HepG2 (cell line): ENCODE data around the gene TGFA. TPM values are rescaled to one million over a fixed set of nuclear protein-coding genes. Genes with fewer than 3 reads are reported as not detected.
A peak's percentile ranks its signal among the peaks of the same experiment; 100 is the strongest.

Source experiments
- CCDC6 ChIP-seq: sonication (generic); formaldehyde crosslinking; IDR thresholded peaks from 2 replicates; pipeline ENCODE4 v1.8.1; 2022; ENCODE audit warnings: mild to moderate bottlenecking, missing genetic modification reagents, moderate library complexity
- FOXP1 ChIP-seq, 2 experiments: fragments of 450-650 bp in 1 of 2; IDR thresholded peaks; 2 replicates each; pipeline ENCODE4 v1.6.1; 2017 to 2018; ENCODE audit warnings: antibody characterized with exemption in 1 of 2
- HMG20B ChIP-seq: conservative IDR thresholded peaks from 2 replicates; pipeline ENCODE4 v1.6.1; 2016; ENCODE audit warnings: missing genetic modification reagents, missing compliant biosample characterization
- KLF15 ChIP-seq: sonication (generic); formaldehyde crosslinking; IDR thresholded peaks from 2 replicates; pipeline ENCODE4 v1.8.1; 2023; ENCODE audit warnings: borderline replicate concordance, mild to moderate bottlenecking, inconsistent platforms, missing genetic modification reagents, mixed read lengths
- NFKB2 ChIP-seq: sonication (generic); formaldehyde crosslinking; IDR thresholded peaks from 2 replicates; pipeline ENCODE4 v1.4.0; 2020; ENCODE audit warnings: missing genetic modification reagents, borderline replicate concordance
- NR2F2 ChIP-seq: IDR thresholded peaks from 2 replicates; pipeline ENCODE4 v1.6.1; 2012; ENCODE audit warnings: low read depth, inconsistent platforms, borderline replicate concordance
- PAF1 ChIP-seq: IDR thresholded peaks from 2 replicates; pipeline ENCODE4 v1.6.1; 2016; ENCODE audit warnings: missing genetic modification reagents, missing compliant biosample characterization
- RORA ChIP-seq: sonication (generic); formaldehyde crosslinking; IDR thresholded peaks from 2 replicates; pipeline ENCODE4 v1.5.0; 2020; ENCODE audit warnings: mild to moderate bottlenecking, missing genetic modification reagents, moderate library complexity
- SPEN ChIP-seq: sonication (generic); formaldehyde crosslinking; IDR thresholded peaks from 2 replicates; pipeline ENCODE4 v1.5.1; 2020; ENCODE audit warnings: low read depth, mild to moderate bottlenecking, missing genetic modification reagents
- TARDBP ChIP-seq: sonication (generic); formaldehyde crosslinking; IDR thresholded peaks from 2 replicates; pipeline ENCODE4 v1.8.0; 2022; ENCODE audit warnings: mild to moderate bottlenecking, missing genetic modification reagents
- TOPORS ChIP-seq: sonication (generic); formaldehyde crosslinking; IDR thresholded peaks from 2 replicates; pipeline ENCODE4 v1.8.0; 2023; ENCODE audit warnings: mild to moderate bottlenecking, missing genetic modification reagents
- ZEB1 ChIP-seq: IDR thresholded peaks from 2 replicates; pipeline ENCODE4 v1.6.1; 2012; ENCODE audit warnings: mild to moderate bottlenecking, low read depth, inconsistent platforms; ENCODE audit not compliant: insufficient replicate concordance
- ZKSCAN8 ChIP-seq: IDR thresholded peaks from 2 replicates; pipeline ENCODE4 v1.6.1; 2016; ENCODE audit warnings: borderline replicate concordance, missing genetic modification reagents, missing compliant biosample characterization
- ZNF124 ChIP-seq: sonication (generic); formaldehyde crosslinking; IDR thresholded peaks from 2 replicates; pipeline ENCODE4 v1.4.0; 2020; ENCODE audit warnings: missing genetic modification reagents
- ZNF510 ChIP-seq: sonication (generic); formaldehyde crosslinking; IDR thresholded peaks from 2 replicates; pipeline ENCODE4 v1.4.0; 2020; ENCODE audit warnings: low read depth, mild to moderate bottlenecking, missing genetic modification reagents
- ZNF543 ChIP-seq: sonication (generic); formaldehyde crosslinking; IDR thresholded peaks from 2 replicates; pipeline ENCODE4 v1.4.0; 2020; ENCODE audit warnings: mild to moderate bottlenecking, missing genetic modification reagents
- ZNF724P ChIP-seq: sonication (generic); formaldehyde crosslinking; IDR thresholded peaks from 2 replicates; pipeline ENCODE4 v1.8.0; 2022; ENCODE audit warnings: missing genetic modification reagents, borderline replicate concordance
- ZNF737 ChIP-seq: sonication (generic); formaldehyde crosslinking; IDR thresholded peaks from 2 replicates; pipeline ENCODE4 v1.5.0; 2020; ENCODE audit warnings: missing genetic modification reagents, mild to moderate bottlenecking, borderline replicate concordance
- polyA plus RNA-seq, 8 experiments: library from polyadenylated mRNA; depleted of rRNA in 3 of 8; stranded (reverse) in 7 of 8; unstranded in 1 of 8; fragments of >200 nt; fragmentation: Illumina TruSeq in 4 of 8; extraction: Trizol in 4 of 8; gene quantifications; 2 replicates each; pipeline versions ENCODE4 v1.2.1 to v1.2.3, GENCODE V29; 2011 to 2016; ENCODE audit warnings: low read depth in 4 of 8, missing spikeins in 1 of 8, mixed read lengths in 1 of 8; ENCODE audit not compliant: insufficient read depth in 1 of 8
- total RNA-seq, 5 experiments: library from RNA; depleted of rRNA; stranded (reverse); fragments of >200 nt; fragmentation: Illumina TruSeq; extraction: Trizol; gene quantifications; 2 replicates each; pipeline ENCODE4 v1.2.3, GENCODE V29; 2016; ENCODE audit warnings: low read depth in 1 of 5
- TF ChIP-seq, protein P1 (sequence below): sonication (generic); formaldehyde crosslinking; IDR thresholded peaks from 2 replicates; pipeline ENCODE4 v1.5.1; 2020; ENCODE audit warnings: missing genetic modification reagents, mild to moderate bottlenecking, borderline replicate concordance
- TF ChIP-seq, protein P2 (sequence below), 2 experiments: IDR thresholded peaks; 2 replicates each; pipeline ENCODE4 v1.6.1; 2011 to 2012; ENCODE audit warnings: low read length in 2 of 2, borderline replicate concordance in 1 of 2, low read depth in 1 of 2, mild to moderate bottlenecking in 1 of 2, moderate library complexity in 1 of 2
- TF ChIP-seq, protein P3 (sequence below): conservative IDR thresholded peaks from 2 replicates; pipeline ENCODE4 v1.6.1; 2018; ENCODE audit warnings: missing genetic modification reagents

Gene TGFA
- total and polyA plus RNA-seq, 2 of the 13 experiments (the other 11 are each of a cell fraction or from before 2014, with no cell fraction given): 7.8 to 15.3 TPM

DNA sequence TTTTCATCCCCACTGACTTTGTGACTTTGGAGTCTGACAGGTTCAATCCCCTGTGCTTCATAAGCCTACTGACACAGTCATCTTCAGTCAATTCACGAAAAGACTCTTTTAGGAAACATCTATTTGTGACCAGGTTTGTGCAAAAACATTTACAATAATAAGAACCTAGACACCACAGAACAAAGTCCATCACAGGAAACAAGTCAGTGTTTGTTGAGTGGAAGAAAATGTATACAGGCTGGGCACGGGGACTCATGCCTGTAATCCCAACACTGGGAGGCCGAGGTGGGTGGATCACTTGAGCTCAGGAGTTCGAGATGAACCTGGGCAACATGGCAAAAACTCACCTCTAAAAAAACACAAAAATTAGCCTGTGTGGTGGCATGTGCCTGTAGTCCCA, 49.7 kb downstream of the TGFA start (continued):
- TF ChIP-seq, protein P1, sequence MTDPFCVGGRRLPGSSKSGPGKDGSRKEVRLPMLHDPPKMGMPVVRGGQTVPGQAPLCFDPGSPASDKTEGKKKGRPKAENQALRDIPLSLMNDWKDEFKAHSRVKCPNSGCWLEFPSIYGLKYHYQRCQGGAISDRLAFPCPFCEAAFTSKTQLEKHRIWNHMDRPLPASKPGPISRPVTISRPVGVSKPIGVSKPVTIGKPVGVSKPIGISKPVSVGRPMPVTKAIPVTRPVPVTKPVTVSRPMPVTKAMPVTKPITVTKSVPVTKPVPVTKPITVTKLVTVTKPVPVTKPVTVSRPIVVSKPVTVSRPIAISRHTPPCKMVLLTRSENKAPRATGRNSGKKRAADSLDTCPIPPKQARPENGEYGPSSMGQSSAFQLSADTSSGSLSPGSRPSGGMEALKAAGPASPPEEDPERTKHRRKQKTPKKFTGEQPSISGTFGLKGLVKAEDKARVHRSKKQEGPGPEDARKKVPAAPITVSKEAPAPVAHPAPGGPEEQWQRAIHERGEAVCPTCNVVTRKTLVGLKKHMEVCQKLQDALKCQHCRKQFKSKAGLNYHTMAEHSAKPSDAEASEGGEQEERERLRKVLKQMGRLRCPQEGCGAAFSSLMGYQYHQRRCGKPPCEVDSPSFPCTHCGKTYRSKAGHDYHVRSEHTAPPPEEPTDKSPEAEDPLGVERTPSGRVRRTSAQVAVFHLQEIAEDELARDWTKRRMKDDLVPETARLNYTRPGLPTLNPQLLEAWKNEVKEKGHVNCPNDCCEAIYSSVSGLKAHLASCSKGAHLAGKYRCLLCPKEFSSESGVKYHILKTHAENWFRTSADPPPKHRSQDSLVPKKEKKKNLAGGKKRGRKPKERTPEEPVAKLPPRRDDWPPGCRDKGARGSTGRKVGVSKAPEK (CRISPR knock-in tag): no peak
- no peak for TF ChIP-seq HMG20B (CRISPR knock-in tag)
- TF ChIP-seq, protein P2, sequence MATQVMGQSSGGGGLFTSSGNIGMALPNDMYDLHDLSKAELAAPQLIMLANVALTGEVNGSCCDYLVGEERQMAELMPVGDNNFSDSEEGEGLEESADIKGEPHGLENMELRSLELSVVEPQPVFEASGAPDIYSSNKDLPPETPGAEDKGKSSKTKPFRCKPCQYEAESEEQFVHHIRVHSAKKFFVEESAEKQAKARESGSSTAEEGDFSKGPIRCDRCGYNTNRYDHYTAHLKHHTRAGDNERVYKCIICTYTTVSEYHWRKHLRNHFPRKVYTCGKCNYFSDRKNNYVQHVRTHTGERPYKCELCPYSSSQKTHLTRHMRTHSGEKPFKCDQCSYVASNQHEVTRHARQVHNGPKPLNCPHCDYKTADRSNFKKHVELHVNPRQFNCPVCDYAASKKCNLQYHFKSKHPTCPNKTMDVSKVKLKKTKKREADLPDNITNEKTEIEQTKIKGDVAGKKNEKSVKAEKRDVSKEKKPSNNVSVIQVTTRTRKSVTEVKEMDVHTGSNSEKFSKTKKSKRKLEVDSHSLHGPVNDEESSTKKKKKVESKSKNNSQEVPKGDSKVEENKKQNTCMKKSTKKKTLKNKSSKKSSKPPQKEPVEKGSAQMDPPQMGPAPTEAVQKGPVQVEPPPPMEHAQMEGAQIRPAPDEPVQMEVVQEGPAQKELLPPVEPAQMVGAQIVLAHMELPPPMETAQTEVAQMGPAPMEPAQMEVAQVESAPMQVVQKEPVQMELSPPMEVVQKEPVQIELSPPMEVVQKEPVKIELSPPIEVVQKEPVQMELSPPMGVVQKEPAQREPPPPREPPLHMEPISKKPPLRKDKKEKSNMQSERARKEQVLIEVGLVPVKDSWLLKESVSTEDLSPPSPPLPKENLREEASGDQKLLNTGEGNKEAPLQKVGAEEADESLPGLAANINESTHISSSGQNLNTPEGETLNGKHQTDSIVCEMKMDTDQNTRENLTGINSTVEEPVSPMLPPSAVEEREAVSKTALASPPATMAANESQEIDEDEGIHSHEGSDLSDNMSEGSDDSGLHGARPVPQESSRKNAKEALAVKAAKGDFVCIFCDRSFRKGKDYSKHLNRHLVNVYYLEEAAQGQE (IDR thresholded peaks at IDR 0.05; ENCODE audit: borderline replicate concordance in 1 of 2, low read depth in 1 of 2, low read length in 2 of 2): no peak; a peak in 1 of 4 replicates
- TF ChIP-seq SPEN (CRISPR knock-in tag): peak; percentile 52; the same call in 1 of the 2 replicates
- TF ChIP-seq CCDC6 (CRISPR knock-in tag): no peak
- no peak for TF ChIP-seq KLF15 (CRISPR knock-in tag)
- TF ChIP-seq NFKB2: no peak
- peak; percentile 87; the same call in 1 of the 2 replicates for TF ChIP-seq ZKSCAN8 (CRISPR knock-in tag)
- no peak for TF ChIP-seq ZNF724P
- TF ChIP-seq ZEB1: no peak
- no peak for TF ChIP-seq ZNF543
- TF ChIP-seq ZNF510 (CRISPR knock-in tag): no peak
- TF ChIP-seq NR2F2: no peak
- no peak for TF ChIP-seq ZNF124 (CRISPR knock-in tag)
- no peak for TF ChIP-seq ZNF737 (CRISPR knock-in tag)
- no peak for TF ChIP-seq PAF1 (CRISPR knock-in tag)
- TF ChIP-seq, protein P3, sequence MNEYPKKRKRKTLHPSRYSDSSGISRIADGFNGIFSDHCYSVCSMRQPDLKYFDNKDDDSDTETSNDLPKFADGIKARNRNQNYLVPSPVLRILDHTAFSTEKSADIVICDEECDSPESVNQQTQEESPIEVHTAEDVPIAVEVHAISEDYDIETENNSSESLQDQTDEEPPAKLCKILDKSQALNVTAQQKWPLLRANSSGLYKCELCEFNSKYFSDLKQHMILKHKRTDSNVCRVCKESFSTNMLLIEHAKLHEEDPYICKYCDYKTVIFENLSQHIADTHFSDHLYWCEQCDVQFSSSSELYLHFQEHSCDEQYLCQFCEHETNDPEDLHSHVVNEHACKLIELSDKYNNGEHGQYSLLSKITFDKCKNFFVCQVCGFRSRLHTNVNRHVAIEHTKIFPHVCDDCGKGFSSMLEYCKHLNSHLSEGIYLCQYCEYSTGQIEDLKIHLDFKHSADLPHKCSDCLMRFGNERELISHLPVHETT: no peak
- no peak for TF ChIP-seq TOPORS
- TF ChIP-seq TARDBP (CRISPR knock-in tag): 0 out of 2 replicates have a peak, but pooled peaks have one; percentile 21
- no peak for TF ChIP-seq FOXP1 (IDR thresholded peaks at IDR 0.05)
- peak; percentile 94 for TF ChIP-seq FOXP1 (CRISPR knock-in tag; IDR thresholded peaks at IDR 0.05)
- no peak for TF ChIP-seq RORA
